GM12875 (cell line): ENCODE data around the gene DSCAML1.

Experiments
- H3K4me3 ChIP-seq: one replicate; pipeline ENCODE4 v1.5.1; 2011; ENCODE audit warnings: low read depth, low read length, control low read depth
- CTCF ChIP-seq: IDR thresholded peaks from 2 replicates; pipeline ENCODE4 v1.5.1; 2011; ENCODE audit warnings: low read depth, mild to moderate bottlenecking, control low read depth, inconsistent platforms, low read length, moderate library complexity, borderline replicate concordance; ENCODE audit not compliant: insufficient read depth

Gene DSCAML1

GRCh38 chr11:117731722-117732290 lies 65.2 kb downstream of the DSCAML1 start:
- no peak for TF ChIP-seq CTCF
- H3K4me3 ChIP-seq: no peak overlapping the region

GRCh38 chr11:117730208-117730800 lies 66.7 kb downstream of the DSCAML1 start:
- no peak for TF ChIP-seq CTCF
- no peak overlapping the region for H3K4me3 ChIP-seq

GRCh38 chr11:117725048-117725734 lies 71.8 kb downstream of the DSCAML1 start:
- no peak for TF ChIP-seq CTCF

GRCh38 chr11:117724621-117725020 lies 72.4 kb downstream of the DSCAML1 start:
- H3K4me3 ChIP-seq: no peak overlapping the region
- no peak for TF ChIP-seq CTCF

More at GRCh38 chr11:117725048-117725734, 71.8 kb downstream of the DSCAML1 start:
- H3K4me3 ChIP-seq: no peak overlapping the region

GRCh38 chr11:117724104-117724503 lies 72.9 kb downstream of the DSCAML1 start:
- TF ChIP-seq CTCF: no peak

GRCh38 chr11:117723277-117724024 lies 73.6 kb downstream of the DSCAML1 start:
- no peak overlapping the region for H3K4me3 ChIP-seq
- TF ChIP-seq CTCF: no peak

More at GRCh38 chr11:117724104-117724503, 72.9 kb downstream of the DSCAML1 start:
- no peak overlapping the region for H3K4me3 ChIP-seq

- no peak for TF ChIP-seq CTCF
- no peak overlapping the region for H3K4me3 ChIP-seq
These were observed 74.9 kb downstream of the DSCAML1 start for GRCh38 chr11:117722082-117722481.
